A673 (cell line): ENCODE data around the gene FPR1. TPM values are rescaled to one million over a fixed set of nuclear protein-coding genes. Genes with fewer than 3 reads are reported as not detected.

ENCODE experiments used
- BruUV-seq: library from RNA; stranded (reverse); fragments of 400-500 nt; replicated peaks from 2 replicates; lab custom pipeline; 2021; lab: Mats Ljungman, UMichigan
- CTCF ChIA-PET: fragments of 300-600 bp; sonication (Branson Sonifier 250); formaldehyde crosslinking; loops from one replicate; lab custom pipeline; 2022; ENCODE audit warnings: antibody characterized with exemption; lab: Charles Lee
- POLR2A ChIA-PET: fragments of 300-600 bp; sonication (Branson Sonifier 250); formaldehyde crosslinking; loops from one replicate; lab custom pipeline; 2022; ENCODE audit warnings: antibody characterized with exemption; ENCODE audit not compliant: low non-redundant PET; lab: Charles Lee
- DNase-seq: peaks from one replicate; pipeline ENCODE4 v3.0.0-alpha.2; 2015; ENCODE audit warnings: low spot score
- H3K27ac ChIP-seq: fragments of 200-600 bp; sonication (generic); 2 replicates; pipeline ENCODE4 v1.5.1; 2016; ENCODE audit warnings: mixed run types, low read depth, mild to moderate bottlenecking, mixed read lengths, antibody characterized with exemption, low read length; ENCODE audit not compliant: poor library complexity, severe bottlenecking
- H3K27me3 ChIP-seq: fragments of 200-600 bp; sonication (generic); replicated peaks from 2 replicates; pipeline ENCODE4 v1.6.1; 2017; ENCODE audit warnings: mixed run types, low read depth, mild to moderate bottlenecking, mixed read lengths, antibody characterized with exemption, low read length; ENCODE audit not compliant: insufficient read depth, poor library complexity
- H3K36me3 ChIP-seq: fragments of 200-600 bp; sonication (generic); 2 replicates; pipeline ENCODE4 v1.6.1; 2016; ENCODE audit warnings: mixed run types, mild to moderate bottlenecking, mixed read lengths, antibody characterized with exemption, low read length; ENCODE audit not compliant: insufficient read depth, poor library complexity, severe bottlenecking
- H3K4me1 ChIP-seq: fragments of 200-600 bp; sonication (generic); 2 replicates; pipeline ENCODE4 v1.6.1; 2017; ENCODE audit warnings: mixed run types, mild to moderate bottlenecking, mixed read lengths, antibody characterized with exemption, low read length; ENCODE audit not compliant: insufficient read depth, poor library complexity, severe bottlenecking
- H3K4me3 ChIP-seq: fragments of 200-600 bp; sonication (generic); 2 replicates; pipeline ENCODE4 v1.5.1; 2016; ENCODE audit warnings: low read depth, mixed run types, mild to moderate bottlenecking, mixed read lengths, low read length; ENCODE audit not compliant: poor library complexity, severe bottlenecking
- H3K9me3 ChIP-seq: fragments of 200-600 bp; sonication (generic); 2 replicates; pipeline ENCODE4 v1.6.1; 2016; ENCODE audit warnings: mixed run types, low read depth, mild to moderate bottlenecking, mixed read lengths, antibody characterized with exemption, low read length; ENCODE audit not compliant: poor library complexity, severe bottlenecking
- CTCF ChIP-seq: fragments of 300-800, 200-600 bp; sonication (generic); conservative IDR thresholded peaks from 2 replicates; pipeline ENCODE4 v1.5.1; 2017; ENCODE audit warnings: low read depth, mild to moderate bottlenecking, antibody characterized with exemption, low read length, moderate library complexity, mixed read lengths
- EZH2 ChIP-seq: fragments of 200-600 bp; sonication (generic); IDR thresholded peaks from 2 replicates; pipeline ENCODE4 v1.6.1; 2017; ENCODE audit warnings: borderline replicate concordance, low read depth, mild to moderate bottlenecking, mixed read lengths, antibody characterized with exemption, low read length; ENCODE audit not compliant: poor library complexity, severe bottlenecking
- intact Hi-C: fragments of 100-400 bp; cut with micrococcal nuclease; formaldehyde crosslinking; loops from one replicate; pipeline ENCODE4 v1.10.0; 2022; ENCODE audit not compliant: unreplicated experiment
- total RNA-seq: library from RNA; stranded (reverse); gene quantifications from 2 replicates; pipeline ENCODE4 v1.2.3, GENCODE V29; 2021

FPR1 gene
- total RNA-seq, 1 experiment from 2014 or later = not detected

GRCh38 chr19:51703575-51704515 lies 47.8 kb downstream of the FPR1 start:
- no TSS peak for BruUV-seq
- Histone ChIP-seq H3K36me3 (peaks cover 37% of the 10 kb centered on the region), H3K9me3 (no peaks in the 10 kb centered on the region), H3K4me3 (peak overlapping the region; percentile 62), H3K27ac (peak overlapping the region; percentile 98), H3K27me3 (no peaks in the 10 kb centered on the region), H3K4me1 (peaks cover 6% of the 10 kb centered on the region)
- ChIA-PET POLR2A (interaction anchor here (0.5 to 0.6 kb wide), 4 partner anchors 16 to 1046 kb away, joined by 3 to 6 read pairs (median 5); partner anchors contain the start of gene HAS1), CTCF (interaction anchor here (0.5 to 1.8 kb wide), 5 partner anchors 11 to 786 kb away, joined by 3 to 12 read pairs (median 4); no protein-coding TSS in a partner anchor)
- intact Hi-C loops = no loop called here
- TF ChIP-seq CTCF (peak; percentile 62), EZH2 (no peak)
- peak; percentile 96 for DNase-seq

GRCh38 chr19:51702825-51703574 lies 48.7 kb downstream of the FPR1 start:
- H3K36me3 ChIP-seq = peaks cover 45% of the 10 kb centered on the region
- BruUV-seq = no TSS peak
- H3K9me3 ChIP-seq = no peaks in the 10 kb centered on the region
- intact Hi-C loops = no loop called here
- TF ChIP-seq EZH2 = no peak
- CTCF ChIA-PET = interaction anchor here (1.8 kb wide), 1 partner anchor 14 kb away, joined by 12 read pairs; no protein-coding TSS in a partner anchor
- POLR2A ChIA-PET = interaction anchor here (0.6 kb wide), 1 partner anchor 15 kb away, joined by 5 read pairs; no protein-coding TSS in a partner anchor
- no peak overlapping the region for H3K4me3 ChIP-seq
- peak overlapping the region; percentile 98 for H3K27ac ChIP-seq
- H3K4me1 ChIP-seq = peaks cover 6% of the 10 kb centered on the region
- no peaks in the 10 kb centered on the region for H3K27me3 ChIP-seq
- no peak for DNase-seq

GRCh38 chr19:51702103-51702824 lies 49.4 kb downstream of the FPR1 start:
- POLR2A ChIA-PET = no interaction called here
- TF ChIP-seq EZH2 (no peak), CTCF (no peak)
- Histone ChIP-seq H3K4me3 (no peak overlapping the region), H3K36me3 (peaks cover 52% of the 10 kb centered on the region), H3K27ac (peak overlapping the region; percentile 13), H3K9me3 (no peaks in the 10 kb centered on the region), H3K4me1 (peaks cover 6% of the 10 kb centered on the region), H3K27me3 (no peaks in the 10 kb centered on the region)
- CTCF ChIA-PET = no interaction called here
- DNase-seq = peak; percentile 41
- intact Hi-C loops = no loop called here
- BruUV-seq = no TSS peak
